ENCODE measurements around the gene RTKN2.
"Not testable (repeated sequence)": the region's sequence is repeated elsewhere in the genome, so short reads cannot be mapped to it uniquely, and the experiment has no call there.

The RTKN2 gene

GRCh38 chr10:62268399-62269114, at the start of gene RTKN2:
RTKN2 (minus strand) TSS chr10:62268844; CDS start chr10:62268610, 234 bp downstream.
- in situ Hi-C loops (cut with MboI; ENCODE audit: low sequenced_read_pairs), result no loop called here

- in situ Hi-C loops (cut with MboI; ENCODE audit: low sequenced_read_pairs), result no loop called here
Observed at GRCh38 chr10:62317257-62317656, 48.6 kb upstream of the RTKN2 start.

- in situ Hi-C loops (cut with MboI; ENCODE audit: low sequenced_read_pairs), result no loop called here
Observed at GRCh38 chr10:62309254-62309653, 40.6 kb upstream of the RTKN2 start.

GRCh38 chr10:62308101-62308500, 39.5 kb upstream of the RTKN2 start:
- in situ Hi-C loops (cut with MboI; ENCODE audit: low sequenced_read_pairs), result no loop called here

- in situ Hi-C loops (cut with MboI; ENCODE audit: low sequenced_read_pairs), result no loop called here
Observed at GRCh38 chr10:62307635-62308034, 39.0 kb upstream of the RTKN2 start.

- in situ Hi-C loops (cut with MboI; ENCODE audit: low sequenced_read_pairs), result no loop called here
Observed at GRCh38 chr10:62306663-62307062, 38.0 kb upstream of the RTKN2 start.

- in situ Hi-C loops (cut with MboI; ENCODE audit: low sequenced_read_pairs), result no loop called here
Observed at GRCh38 chr10:62305813-62306212, 37.2 kb upstream of the RTKN2 start.

- in situ Hi-C loops (cut with MboI; ENCODE audit: low sequenced_read_pairs), result no loop called here
Observed at GRCh38 chr10:62303922-62304321, 35.3 kb upstream of the RTKN2 start.

GRCh38 chr10:62302760-62303159, 34.1 kb upstream of the RTKN2 start:
- in situ Hi-C loops (cut with MboI; ENCODE audit: low sequenced_read_pairs), result no loop called here

GRCh38 chr10:62297857-62298256, 29.2 kb upstream of the RTKN2 start:
- in situ Hi-C loops (cut with MboI; ENCODE audit: low sequenced_read_pairs), result no loop called here

- in situ Hi-C loops (cut with MboI; ENCODE audit: low sequenced_read_pairs), result no loop called here
Observed at GRCh38 chr10:62284221-62284620, 15.6 kb upstream of the RTKN2 start.

GRCh38 chr10:62281348-62281747, 12.7 kb upstream of the RTKN2 start:
- in situ Hi-C loops (cut with MboI; ENCODE audit: low sequenced_read_pairs), result not testable (repeated sequence)

GRCh38 chr10:62280392-62280791, 11.7 kb upstream of the RTKN2 start:
- in situ Hi-C loops (cut with MboI; ENCODE audit: low sequenced_read_pairs), result not testable (repeated sequence)

GRCh38 chr10:62278441-62278910, 9.8 kb upstream of the RTKN2 start:
- in situ Hi-C loops (cut with MboI; ENCODE audit: low sequenced_read_pairs), result no loop called here

GRCh38 chr10:62277971-62278370, 9.3 kb upstream of the RTKN2 start:
- in situ Hi-C loops (cut with MboI; ENCODE audit: low sequenced_read_pairs), result no loop called here

- in situ Hi-C loops (cut with MboI; ENCODE audit: low sequenced_read_pairs), result no loop called here
Observed at GRCh38 chr10:62270020-62270419, 1.4 kb upstream of the RTKN2 start.

GRCh38 chr10:62268027-62268398, 631 bp downstream of the RTKN2 start:
- in situ Hi-C loops (cut with MboI; ENCODE audit: low sequenced_read_pairs), result no loop called here

GRCh38 chr10:62266611-62267010, 2.0 kb downstream of the RTKN2 start:
- in situ Hi-C loops (cut with MboI; ENCODE audit: low sequenced_read_pairs), result no loop called here

- in situ Hi-C loops (cut with MboI; ENCODE audit: low sequenced_read_pairs), result no loop called here
Observed at GRCh38 chr10:62266147-62266546, 2.5 kb downstream of the RTKN2 start.

- in situ Hi-C loops (cut with MboI; ENCODE audit: low sequenced_read_pairs), result no loop called here
Observed at GRCh38 chr10:62264702-62265436, 3.8 kb downstream of the RTKN2 start.

GRCh38 chr10:62264126-62264525, 4.5 kb downstream of the RTKN2 start:
- in situ Hi-C loops (cut with MboI; ENCODE audit: low sequenced_read_pairs), result no loop called here

- in situ Hi-C loops (cut with MboI; ENCODE audit: low sequenced_read_pairs), result no loop called here
Observed at GRCh38 chr10:62261666-62262065, 7.0 kb downstream of the RTKN2 start.

Data from HL-60/S4 treated with retinoic acid at 250 ng/mL for 4 days and 3 days (cell line).